Right lobe of liver (tissue), 4 donors: ENCODE measurements around the gene ZDHHC14.

Experiments used
- POLR2A ChIP-seq: fragments of 450-650 bp; IDR thresholded peaks from one replicate; pipeline ENCODE4 v1.6.1; 2017; ENCODE audit warnings: antibody characterized with exemption, mild to moderate bottlenecking
- TF ChIP-seq, protein P1 (sequence below), 4 donors: fragments of 200-600 bp in 3 of 4; fragments of 450-650 bp in 1 of 4; IDR thresholded peaks; one replicate each; pipeline versions ENCODE4 v1.5.1 to v1.8.0; 2016 to 2022; ENCODE audit warnings: antibody characterized with exemption in 4 of 4, mild to moderate bottlenecking in 2 of 4
- donor health status: DM: no; HTN: no; CAD: no.
- donor health status: DM: no; HTN: no; CAD: no.
- donor health status: DM: no; HTN: yes; CAD: no.

DNA sequence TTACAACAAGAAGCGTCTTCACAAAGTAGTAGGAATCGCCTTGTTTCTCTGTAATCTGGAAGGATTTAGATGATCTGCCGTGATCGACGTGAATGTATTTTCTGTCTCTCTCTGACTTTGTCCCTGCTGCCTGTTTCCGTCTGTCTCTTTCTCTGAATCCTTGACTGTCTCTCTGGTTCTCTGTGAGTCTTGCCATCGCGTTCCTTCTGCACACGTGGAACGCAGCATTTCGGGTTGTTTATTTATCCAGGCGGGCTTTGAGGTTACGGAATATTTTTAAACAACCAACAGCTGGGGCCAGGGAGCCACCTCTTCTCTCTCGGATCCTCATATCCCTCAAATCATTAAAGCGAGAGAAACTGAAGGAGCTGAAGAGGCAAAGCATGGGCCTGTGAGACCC is 215.9 kb downstream of the ZDHHC14 start:
- TF ChIP-seq POLR2A = no peak
- TF ChIP-seq, protein P1, sequence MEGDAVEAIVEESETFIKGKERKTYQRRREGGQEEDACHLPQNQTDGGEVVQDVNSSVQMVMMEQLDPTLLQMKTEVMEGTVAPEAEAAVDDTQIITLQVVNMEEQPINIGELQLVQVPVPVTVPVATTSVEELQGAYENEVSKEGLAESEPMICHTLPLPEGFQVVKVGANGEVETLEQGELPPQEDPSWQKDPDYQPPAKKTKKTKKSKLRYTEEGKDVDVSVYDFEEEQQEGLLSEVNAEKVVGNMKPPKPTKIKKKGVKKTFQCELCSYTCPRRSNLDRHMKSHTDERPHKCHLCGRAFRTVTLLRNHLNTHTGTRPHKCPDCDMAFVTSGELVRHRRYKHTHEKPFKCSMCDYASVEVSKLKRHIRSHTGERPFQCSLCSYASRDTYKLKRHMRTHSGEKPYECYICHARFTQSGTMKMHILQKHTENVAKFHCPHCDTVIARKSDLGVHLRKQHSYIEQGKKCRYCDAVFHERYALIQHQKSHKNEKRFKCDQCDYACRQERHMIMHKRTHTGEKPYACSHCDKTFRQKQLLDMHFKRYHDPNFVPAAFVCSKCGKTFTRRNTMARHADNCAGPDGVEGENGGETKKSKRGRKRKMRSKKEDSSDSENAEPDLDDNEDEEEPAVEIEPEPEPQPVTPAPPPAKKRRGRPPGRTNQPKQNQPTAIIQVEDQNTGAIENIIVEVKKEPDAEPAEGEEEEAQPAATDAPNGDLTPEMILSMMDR (IDR thresholded peaks at IDR 0.05) = no peak
